HG03064 (cell line): ENCODE results near the gene PRDM16.

Source experiments
- ATAC-seq: cut with Tn5 transposase; IDR thresholded peaks from one replicate; pipeline ENCODE4 v1.9.1; 2021; ENCODE audit warnings: low read depth; ENCODE audit not compliant: unreplicated experiment

The PRDM16 gene

DNA sequence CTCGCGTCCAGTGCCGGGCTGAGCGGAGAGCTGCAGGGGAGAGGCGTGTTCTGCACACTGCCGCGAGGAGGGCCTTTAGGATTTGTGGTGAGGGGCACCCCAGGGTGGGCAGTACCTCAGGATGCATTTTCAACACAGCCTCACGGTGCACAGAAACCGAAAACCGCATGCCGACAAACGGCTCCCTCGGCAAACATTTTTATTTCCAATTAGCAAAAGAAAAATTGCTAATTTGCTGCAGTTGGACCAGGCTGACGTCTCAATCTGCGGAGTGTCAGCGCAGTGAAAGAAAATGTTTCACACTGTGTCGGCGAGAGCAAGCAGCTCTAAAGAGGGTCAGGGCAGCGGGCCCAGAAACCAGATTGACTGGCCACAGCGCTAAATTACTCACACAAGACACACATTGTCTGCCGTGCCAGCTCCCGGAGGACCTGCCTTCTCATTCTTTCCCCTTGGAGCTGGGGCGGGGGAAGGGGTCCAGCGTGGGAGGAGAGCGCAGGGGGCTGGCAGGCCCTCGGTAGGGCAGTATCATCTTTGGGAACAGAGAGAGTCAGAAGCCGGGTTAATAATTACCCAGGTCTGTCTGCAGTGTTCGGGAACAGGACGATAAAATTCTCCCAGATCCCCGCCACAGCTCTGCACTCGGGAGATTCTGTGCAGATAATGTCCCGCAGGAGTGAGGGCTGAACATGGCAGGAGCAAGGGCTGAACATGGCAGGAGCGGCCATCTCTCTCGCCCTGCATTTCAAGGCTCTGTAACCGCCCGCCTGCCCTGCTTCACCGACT is 150.2 kb downstream of the PRDM16 start:
- ATAC-seq, result no peak

GRCh38 chr1:3219791-3220467 is 150.9 kb downstream of the PRDM16 start:
- ATAC-seq, result no peak

DNA sequence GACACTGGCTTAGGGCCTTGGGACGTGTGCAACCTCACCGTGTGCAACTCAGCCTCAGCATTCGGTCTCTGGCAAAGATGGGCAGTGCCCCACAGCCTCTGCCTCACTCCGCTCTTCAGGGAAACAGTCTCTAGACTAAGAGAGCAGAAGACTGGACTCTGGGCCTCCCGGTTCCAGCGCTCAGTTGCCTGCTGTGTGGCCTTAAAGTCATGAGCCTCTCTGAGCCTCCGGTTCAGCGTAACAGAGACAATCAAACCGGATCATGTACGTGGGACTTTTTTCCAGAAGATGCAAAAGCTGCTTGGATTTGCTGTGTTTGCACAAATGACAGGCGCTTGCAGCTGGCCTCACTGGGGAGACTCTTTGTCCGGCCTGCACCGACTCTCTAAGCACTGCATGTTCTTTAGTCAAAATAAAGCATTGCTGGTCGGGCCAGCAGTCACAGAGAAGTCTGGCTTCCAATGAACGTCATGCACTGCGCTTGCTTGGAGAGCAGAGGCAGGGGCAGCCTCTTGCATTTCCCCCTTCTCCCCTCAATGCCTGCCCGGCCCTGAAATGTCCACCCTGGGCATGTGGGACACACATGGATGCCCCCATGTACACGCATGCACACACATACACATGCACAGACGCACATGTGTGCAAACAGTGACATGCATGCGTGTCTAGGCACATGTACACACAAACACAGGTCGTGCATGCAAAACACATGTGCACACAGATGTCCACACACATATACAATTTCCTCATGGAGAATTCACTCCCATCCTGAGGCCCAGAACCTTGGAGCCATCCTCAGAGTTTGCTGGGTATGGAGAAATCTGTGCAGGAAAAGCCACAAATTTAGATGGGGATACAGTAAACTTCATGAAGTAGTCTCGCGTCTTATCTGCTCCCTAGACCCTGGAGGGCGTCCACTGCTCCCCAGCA is 152.4 kb downstream of the PRDM16 start:
- no peak for ATAC-seq

DNA sequence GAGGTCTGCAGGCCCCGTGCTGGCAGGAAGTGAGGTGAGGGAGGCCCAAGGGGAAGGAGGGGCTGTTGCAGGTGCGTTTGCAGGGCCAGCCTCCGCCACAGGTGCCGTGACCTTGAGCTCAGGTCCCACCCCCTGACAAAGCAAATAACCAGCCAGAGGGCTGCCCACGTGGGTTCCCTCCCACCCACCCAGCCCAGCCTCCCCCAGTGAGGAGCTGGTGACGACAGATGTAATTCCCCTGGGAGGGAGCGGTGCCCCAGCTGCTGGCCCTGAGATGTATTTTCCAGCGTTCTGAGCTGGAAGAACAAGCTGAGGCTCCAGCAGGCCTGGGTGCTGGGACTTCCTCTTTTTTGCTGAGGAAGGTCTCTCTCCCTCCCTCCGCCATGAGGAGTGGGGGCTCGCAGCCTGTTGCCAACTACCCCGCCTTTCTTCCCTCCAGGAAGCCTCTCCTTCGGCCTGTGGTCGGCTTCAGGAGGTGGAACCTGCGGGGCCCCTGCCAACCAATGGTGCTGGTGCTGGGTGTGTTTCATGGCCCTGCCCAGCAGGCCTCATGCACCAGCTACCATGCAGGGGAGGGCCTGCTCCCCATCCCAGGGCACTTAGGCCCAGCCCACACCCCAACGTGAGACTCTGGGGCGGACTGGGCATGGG is 153.2 kb downstream of the PRDM16 start:
- ATAC-seq, result no peak

GRCh38 chr1:3225661-3226060 is 156.7 kb downstream of the PRDM16 start:
- ATAC-seq, result no peak

DNA sequence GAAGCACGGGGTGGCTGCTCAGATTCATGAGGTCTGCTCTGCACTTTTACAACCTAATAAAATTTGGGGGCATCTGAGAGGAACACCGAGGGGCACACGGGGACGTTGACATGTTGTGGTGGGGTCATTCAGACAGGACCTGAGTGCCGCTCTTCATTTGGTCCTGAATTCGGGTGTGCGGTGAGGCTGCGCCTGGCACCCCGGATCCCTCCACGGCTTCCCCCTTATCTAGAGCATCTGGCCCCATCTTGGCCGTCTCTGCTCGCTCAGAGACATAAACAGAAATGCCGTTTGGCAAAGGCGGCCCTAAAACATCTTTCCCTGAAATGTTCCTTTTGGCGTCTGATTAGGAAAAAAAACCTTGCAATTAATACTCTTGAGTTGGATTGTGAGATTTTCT is 157.2 kb downstream of the PRDM16 start:
- ATAC-seq, result no peak

DNA sequence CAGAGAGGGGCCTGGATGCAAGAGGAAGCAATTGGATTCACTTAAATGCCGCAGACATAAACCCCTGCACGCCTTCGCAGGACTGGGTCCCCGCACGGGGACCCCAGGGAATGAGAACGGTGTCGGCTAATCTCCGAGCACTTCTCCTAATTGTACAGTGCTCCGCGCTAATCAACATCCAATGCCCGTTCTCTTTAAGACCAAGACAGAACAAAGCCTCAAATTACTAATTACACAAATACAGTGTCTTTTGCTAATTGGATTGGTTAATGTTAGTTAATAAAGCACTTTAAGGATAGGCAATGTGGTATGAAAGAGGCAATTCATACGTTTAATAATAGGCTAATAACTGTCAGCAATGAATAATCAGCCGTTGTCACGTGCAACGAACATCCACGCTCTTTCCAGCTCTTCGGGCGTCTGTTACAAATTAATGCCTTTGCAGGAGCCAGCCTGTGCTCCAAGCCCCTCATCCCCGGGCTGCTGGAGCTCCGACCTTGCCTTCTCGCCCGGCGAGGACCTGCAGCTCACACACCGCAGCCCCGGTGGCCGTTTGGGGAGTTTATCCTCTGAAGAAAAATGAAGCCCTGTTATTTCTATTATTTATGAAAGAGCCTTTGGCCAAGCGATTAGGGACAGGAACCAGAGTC is 157.8 kb downstream of the PRDM16 start:
- ATAC-seq, result no peak

DNA sequence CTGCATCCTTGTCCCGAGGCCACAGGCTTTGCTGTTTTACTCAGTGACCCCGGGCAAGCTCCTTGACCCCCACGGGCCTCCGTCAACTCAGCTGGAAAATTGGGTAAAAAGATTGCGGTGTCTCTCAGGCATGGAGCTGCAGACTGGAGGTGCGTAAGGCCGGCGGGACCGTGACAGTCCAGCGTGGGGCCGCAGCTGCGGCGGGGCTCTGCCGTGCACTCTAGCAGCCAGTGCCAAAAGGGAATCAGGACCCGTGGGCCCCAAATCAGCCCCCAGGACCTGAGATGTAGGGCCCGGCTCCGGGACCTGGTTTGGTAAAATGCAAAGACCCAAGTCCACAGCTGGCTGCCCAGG is 158.3 kb downstream of the PRDM16 start:
- no peak for ATAC-seq

DNA sequence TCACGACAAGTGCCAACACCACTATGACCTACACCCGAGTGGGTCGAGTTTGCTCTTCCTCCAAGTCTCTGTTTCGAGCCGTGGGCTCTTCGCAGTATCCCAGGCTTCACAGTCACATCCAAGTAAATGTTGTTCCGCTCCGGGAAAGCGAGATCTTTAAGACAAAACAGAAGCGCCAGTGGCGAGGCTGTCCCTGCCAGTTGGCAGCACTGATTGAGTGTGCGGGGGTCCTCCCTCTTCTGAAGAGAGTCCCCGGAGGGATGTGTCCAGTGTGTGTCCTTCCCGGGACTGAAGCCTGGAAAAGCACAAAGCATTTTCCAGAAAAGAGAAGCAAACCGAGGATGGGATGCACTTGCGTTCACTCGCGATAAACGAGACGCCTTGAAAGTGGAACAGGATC is 158.9 kb downstream of the PRDM16 start:
- ATAC-seq, result no peak

- ATAC-seq, result no peak
Observed at GRCh38 chr1:3229081-3229725, 160.2 kb downstream of the PRDM16 start.

- no peak for ATAC-seq
Observed at GRCh38 chr1:3230553-3230952, 161.6 kb downstream of the PRDM16 start.

GRCh38 chr1:3231245-3231644 is 162.2 kb downstream of the PRDM16 start:
- ATAC-seq, result no peak

GRCh38 chr1:3231826-3232225 is 162.8 kb downstream of the PRDM16 start:
- no peak for ATAC-seq

GRCh38 chr1:3233031-3233430 is 164.0 kb downstream of the PRDM16 start:
- ATAC-seq, result no peak

DNA sequence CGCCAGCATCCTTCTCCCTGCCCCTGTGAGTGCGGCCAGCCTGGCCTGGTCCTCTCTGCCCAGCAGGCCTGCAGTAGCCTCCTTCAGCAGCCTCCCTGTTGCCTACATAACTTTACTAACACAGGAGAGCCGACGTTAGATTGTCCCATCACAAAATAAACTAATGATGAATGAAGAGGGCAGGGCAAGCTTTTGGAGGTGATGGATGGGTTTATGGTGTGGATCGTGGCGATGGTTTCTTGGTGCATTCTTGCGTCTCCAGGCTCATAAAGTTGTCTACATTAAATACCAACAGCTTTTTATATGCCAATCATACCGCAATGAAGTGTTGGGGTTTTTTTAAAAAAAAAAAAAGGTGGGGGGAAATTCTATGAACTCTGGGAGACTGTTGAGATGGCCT is 164.5 kb downstream of the PRDM16 start:
- ATAC-seq, result no peak

DNA sequence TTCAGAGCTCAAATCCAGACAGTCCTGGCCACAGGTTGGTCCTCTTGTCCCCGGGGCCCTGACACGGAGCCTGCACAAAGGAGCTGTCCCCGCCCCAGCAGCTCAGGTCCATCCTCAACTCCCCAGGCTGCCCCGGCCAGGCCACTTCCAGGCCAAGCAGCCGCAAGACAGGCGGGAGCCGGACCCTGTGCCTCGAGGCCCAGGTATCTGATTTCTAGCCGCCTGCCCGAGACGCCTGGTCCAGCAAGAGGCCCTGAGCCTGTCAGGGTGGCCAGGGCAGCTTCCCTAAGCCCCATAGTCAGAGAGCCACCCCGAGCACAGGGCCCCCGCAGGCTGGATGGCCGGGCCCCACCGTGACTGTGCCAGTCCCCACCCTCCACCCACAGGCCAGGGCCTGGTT is 165.3 kb downstream of the PRDM16 start:
- ATAC-seq, result no peak

DNA sequence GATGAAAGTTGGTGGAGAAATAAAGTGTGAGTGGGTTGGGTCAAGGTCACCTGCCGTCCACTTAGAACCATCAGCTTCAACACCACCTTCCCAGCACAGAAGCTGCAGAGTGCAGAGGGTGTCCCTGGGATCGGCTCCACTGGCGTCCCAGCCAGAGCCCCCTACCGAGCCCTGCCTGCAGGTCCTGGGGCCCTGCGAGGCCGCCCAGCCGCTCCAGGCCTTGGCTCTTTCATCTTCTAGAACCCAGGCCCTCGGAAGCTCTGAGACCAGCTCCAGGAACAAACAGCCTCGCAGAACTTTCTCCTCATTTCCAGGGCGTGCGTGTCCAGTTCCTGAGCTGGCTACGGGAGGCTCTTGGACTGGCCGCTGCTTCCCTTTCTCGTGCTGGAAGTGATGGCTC is 166.0 kb downstream of the PRDM16 start:
- no peak for ATAC-seq

DNA sequence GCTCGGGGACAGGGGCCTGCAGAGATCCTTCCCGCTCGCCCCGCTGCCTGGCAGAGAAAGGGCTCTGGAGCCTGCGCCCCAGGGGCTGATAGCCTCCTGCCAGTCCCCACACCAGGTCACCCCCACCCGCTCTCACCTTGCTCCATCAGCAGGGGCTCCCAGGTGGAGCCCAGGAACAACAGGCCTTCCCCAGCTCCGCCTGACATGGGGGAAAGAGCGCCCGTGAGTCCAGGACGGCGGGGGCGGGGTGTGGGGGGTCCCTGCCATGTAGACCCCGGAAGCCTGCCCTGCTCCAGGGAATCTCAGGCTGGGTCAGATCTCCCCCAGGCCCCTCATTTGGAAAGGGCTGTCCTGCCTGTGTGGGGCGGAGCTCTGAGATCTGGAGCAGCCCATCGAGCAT is 166.5 kb downstream of the PRDM16 start:
- no peak for ATAC-seq

GRCh38 chr1:3236361-3236760 is 167.4 kb downstream of the PRDM16 start:
- ATAC-seq, result no peak

DNA sequence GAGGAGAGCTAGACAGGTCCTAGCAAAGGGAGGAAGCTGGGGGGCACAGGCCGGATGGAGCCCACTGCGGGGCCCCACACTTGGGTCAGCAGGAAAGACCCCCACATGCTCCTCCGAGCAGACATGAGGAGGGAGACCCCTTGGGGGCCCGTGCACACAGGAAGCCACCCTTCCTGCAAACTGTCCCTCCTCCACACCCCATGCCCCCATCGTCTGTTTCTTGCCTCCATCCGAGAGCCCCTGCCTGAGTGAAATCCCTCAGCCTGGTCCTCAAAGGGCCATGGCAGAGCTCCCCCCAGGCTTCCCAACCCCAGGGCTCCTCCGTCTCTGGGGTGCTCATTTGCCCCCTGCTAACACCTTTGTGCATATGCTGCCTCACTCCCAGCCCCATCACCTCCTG is 168.0 kb downstream of the PRDM16 start:
- ATAC-seq, result no peak
